IMR-90 (cell line): Measurements from ENCODE around the gene CDC45. TPM values are rescaled to one million over a fixed set of nuclear protein-coding genes. Genes with fewer than 3 reads are reported as not detected.
"Not testable (repeated sequence)": the region's sequence is repeated elsewhere in the genome, so short reads cannot be mapped to it uniquely, and the experiment has no call there.

Source experiments
- ATAC-seq: fragments of 200-7000 bp; cut with Tn5 transposase; 2 replicates; pipeline ENCODE4 v1.9.1; 2020; ENCODE audit warnings: low read depth, mild to moderate bottlenecking, moderate library complexity
- BruUV-seq: library from RNA; stranded (reverse); fragments of 400-500 nt; replicated peaks from 2 replicates; lab custom pipeline; 2021; lab: Mats Ljungman, UMichigan
- CTCF ChIA-PET: fragments of 300-600 bp; formaldehyde crosslinking; extraction: SDS; loops from one replicate; lab custom pipeline; 2021; ENCODE audit warnings: antibody characterized with exemption; lab: Yijun Ruan, JAX
- POLR2A ChIA-PET: fragments of 300-600 bp; sonication (Branson Sonifier 250); formaldehyde crosslinking; loops from one replicate; lab custom pipeline; 2022; ENCODE audit warnings: antibody characterized with exemption; ENCODE audit not compliant: unreplicated experiment; lab: Charles Lee
- DNase-seq: peaks from one replicate; pipeline ENCODE4 v3.0.0; 2013
- H2AFZ ChIP-seq: replicated peaks from 2 replicates; pipeline ENCODE3; 2013; ENCODE audit warnings: low read length, mild to moderate bottlenecking; ENCODE audit not compliant: poor library complexity
- H2AK5ac ChIP-seq: 2 replicates; pipeline ENCODE4 v1.6.1; 2013; ENCODE audit warnings: low read depth, low read length, inconsistent platforms
- H2AK9ac ChIP-seq: replicated peaks from 2 replicates; pipeline ENCODE3; 2013; ENCODE audit warnings: mild to moderate bottlenecking, low read depth, low read length, moderate library complexity; ENCODE audit not compliant: poor library complexity
- H2BK120ac ChIP-seq: 2 replicates; pipeline ENCODE4 v1.6.1; 2013; ENCODE audit warnings: low read depth, low read length, inconsistent platforms
- H2BK15ac ChIP-seq: 3 replicates; pipeline ENCODE4 v1.6.1; 2013; ENCODE audit warnings: low read depth, low read length, inconsistent platforms
- H2BK20ac ChIP-seq: 2 replicates; pipeline ENCODE4 v1.6.1; 2013; ENCODE audit warnings: low read depth, mild to moderate bottlenecking, inconsistent platforms, low read length, moderate library complexity
- H2BK5ac ChIP-seq: 2 replicates; pipeline ENCODE4 v1.6.1; 2013; ENCODE audit warnings: mild to moderate bottlenecking, low read depth, low read length, inconsistent platforms; ENCODE audit not compliant: poor library complexity, severe bottlenecking
- H3K14ac ChIP-seq: replicated peaks from 2 replicates; pipeline ENCODE4 v1.6.1; 2013; ENCODE audit warnings: low read depth, low read length, inconsistent platforms
- H3K18ac ChIP-seq: 2 replicates; pipeline ENCODE4 v1.6.1; 2013; ENCODE audit warnings: low read depth, low read length, control low read depth
- H3K23ac ChIP-seq: 2 replicates; pipeline ENCODE4 v1.6.1; 2013; ENCODE audit warnings: low read depth, low read length, inconsistent platforms
- H3K27ac ChIP-seq: 2 replicates; pipeline ENCODE4 v1.5.1; 2013; ENCODE audit warnings: mild to moderate bottlenecking, control low read depth, low read length; ENCODE audit not compliant: insufficient read depth
- H3K27me3 ChIP-seq: 2 replicates; pipeline ENCODE4 v1.6.1; 2013; ENCODE audit warnings: low read length; ENCODE audit not compliant: control insufficient read depth, insufficient read depth
- H3K36me3 ChIP-seq: 2 replicates; pipeline ENCODE4 v1.6.1; 2013; ENCODE audit warnings: low read length, mixed read lengths; ENCODE audit not compliant: control insufficient read depth, insufficient read depth
- H3K4ac ChIP-seq: 2 replicates; pipeline ENCODE4 v1.6.1; 2013; ENCODE audit warnings: low read depth, low read length, inconsistent platforms
- H3K4me1 ChIP-seq: 2 replicates; pipeline ENCODE4 v1.6.1; 2013; ENCODE audit warnings: low read length, mixed read lengths; ENCODE audit not compliant: control insufficient read depth, insufficient read depth
- H3K4me2 ChIP-seq: 2 replicates; pipeline ENCODE4 v1.6.1; 2013; ENCODE audit warnings: low read depth, mild to moderate bottlenecking, control low read depth, low read length, moderate library complexity
- H3K4me3 ChIP-seq: 2 replicates; pipeline ENCODE4 v1.5.1; 2013; ENCODE audit warnings: low read depth, mild to moderate bottlenecking, control low read depth, low read length, moderate library complexity; ENCODE audit not compliant: insufficient read depth
- H3K56ac ChIP-seq: 2 replicates; pipeline ENCODE4 v1.6.1; 2013; ENCODE audit warnings: low read length, inconsistent platforms; ENCODE audit not compliant: insufficient read depth; ENCODE audit errors: extremely low read depth
- H3K79me1 ChIP-seq, 2 experiments: 2 replicates each; pipeline ENCODE4 v1.6.1; 2013; ENCODE audit warnings: low read length in 2 of 2, inconsistent platforms in 1 of 2, low read depth in 1 of 2
- H3K9ac ChIP-seq: 2 replicates; pipeline ENCODE4 v1.6.1; 2013; ENCODE audit warnings: low read depth, low read length, control low read depth
- H3K9me1 ChIP-seq: 2 replicates; pipeline ENCODE4 v1.6.1; 2013; ENCODE audit warnings: low read length, inconsistent platforms; ENCODE audit not compliant: insufficient read depth
- H3K9me3 ChIP-seq: 2 replicates; pipeline ENCODE4 v1.6.1; 2013; ENCODE audit warnings: low read length; ENCODE audit not compliant: control insufficient read depth, insufficient read depth
- H4K20me1 ChIP-seq: 2 replicates; pipeline ENCODE4 v1.6.1; 2013; ENCODE audit warnings: low read length, inconsistent platforms; ENCODE audit not compliant: insufficient read depth
- H4K5ac ChIP-seq: 2 replicates; pipeline ENCODE4 v1.6.1; 2013; ENCODE audit warnings: mild to moderate bottlenecking, low read depth, low read length, control low read depth
- H4K8ac ChIP-seq, 2 experiments: 2 replicates each; pipeline ENCODE4 v1.6.1; 2013; ENCODE audit warnings: low read depth in 2 of 2, low read length in 2 of 2, control low read depth in 1 of 2, inconsistent platforms in 1 of 2
- H4K91ac ChIP-seq: 2 replicates; pipeline ENCODE4 v1.6.1; 2013; ENCODE audit warnings: low read depth, low read length, inconsistent platforms; ENCODE audit not compliant: insufficient read depth
- WGBS, 2 experiments: methylation state at CpG; one replicate each; pipeline versions ENCODE4 v1.1.5 to v1.1.7; 2013; ENCODE audit warnings: missing lambda C conversion rate in 2 of 2; ENCODE audit not compliant: insufficient read length in 1 of 2; ENCODE audit errors: extremely low coverage in 2 of 2; 5-methylcytosine and 5-hydroxymethylcytosine counted together
- dilution Hi-C: fragments of 300-500 bp; cut with HindIII; formaldehyde crosslinking; loops from one replicate; pipeline ENCODE4 v1.14.3; 2018; ENCODE audit warnings: low sequenced_read_pairs; ENCODE audit not compliant: unreplicated experiment
- in situ Hi-C: fragments of 300-500 bp; cut with MboI; formaldehyde crosslinking; loops from 3 replicates; pipeline ENCODE4 v1.14.3; 2019; ENCODE audit warnings: low sequenced_read_pairs, inconsistent platforms, mixed read lengths
- intact Hi-C: fragments of 100-400 bp; cut with micrococcal nuclease; formaldehyde crosslinking; loops from 2 replicates; pipeline ENCODE4 v1.10.0; 2022
- polyA plus RNA-seq, 3 experiments: library from polyadenylated mRNA; depleted of rRNA; stranded (reverse); fragments of >200 nt; gene quantifications; 2 replicates each; pipeline ENCODE4 v1.2.3, GENCODE V29; 2012; ENCODE audit warnings: low replicate concordance in 1 of 3
- total RNA-seq: library from RNA; depleted of rRNA; stranded (reverse); fragments of >200 nt; gene quantifications from 2 replicates; pipeline ENCODE4 v1.2.3, GENCODE V29; 2012

CDC45 gene
- total and polyA plus RNA-seq, 2 of the 4 experiments (the other 2 are of a cell fraction) = 22.7 to 44.6 TPM

- DNase-seq, dilution Hi-C loops, H2BK20ac ChIP-seq, H3K9ac ChIP-seq, H2AK9ac ChIP-seq, BruUV-seq, H3K27me3 ChIP-seq, H2BK120ac ChIP-seq, H4K8ac ChIP-seq, H3K4ac ChIP-seq, H2AFZ ChIP-seq, H3K18ac ChIP-seq, ATAC-seq, H3K4me1 ChIP-seq, H3K14ac ChIP-seq, H4K5ac ChIP-seq, H3K23ac ChIP-seq, H3K27ac ChIP-seq, H3K4me2 ChIP-seq, H3K56ac ChIP-seq, H2AK5ac ChIP-seq, H2BK15ac ChIP-seq, H2BK5ac ChIP-seq, CTCF ChIA-PET, H3K9me3 ChIP-seq, H3K4me3 ChIP-seq, intact Hi-C loops, H4K91ac ChIP-seq: not testable (repeated sequence)
- peaks cover 18% of the 10 kb centered on the region for H3K36me3 ChIP-seq
- peaks cover 34 to 60% of the 10 kb centered on the region in 2 experiments for H3K79me1 ChIP-seq
- WGBS, 2 experiments = no CpG with 5 or more reads among the region's 9 CpGs
- POLR2A ChIA-PET = interaction anchor here (0.5 kb wide), 1 partner anchor 511 kb away, joined by 3 read pairs; no protein-coding TSS in a partner anchor
- peaks cover 13% of the 10 kb centered on the region for H3K9me1 ChIP-seq
- H4K20me1 ChIP-seq = peaks cover 13% of the 10 kb centered on the region; the same call in 1 of the 2 replicates
- in situ Hi-C loops = loop anchor here (10.0 kb wide), 1 partner anchor 61 kb away; no protein-coding TSS in a partner anchor
Measured at GRCh38 chr22:19445279-19445982, 34.3 kb upstream of the CDC45 start.
